GM18511 (cell line): ENCODE results near the gene CACNA2D3.

Source experiments
- ATAC-seq: cut with Tn5 transposase; IDR thresholded peaks from one replicate; pipeline ENCODE4 v1.9.1; 2021; ENCODE audit warnings: mild to moderate bottlenecking, moderate library complexity; ENCODE audit not compliant: unreplicated experiment

The CACNA2D3 gene

DNA sequence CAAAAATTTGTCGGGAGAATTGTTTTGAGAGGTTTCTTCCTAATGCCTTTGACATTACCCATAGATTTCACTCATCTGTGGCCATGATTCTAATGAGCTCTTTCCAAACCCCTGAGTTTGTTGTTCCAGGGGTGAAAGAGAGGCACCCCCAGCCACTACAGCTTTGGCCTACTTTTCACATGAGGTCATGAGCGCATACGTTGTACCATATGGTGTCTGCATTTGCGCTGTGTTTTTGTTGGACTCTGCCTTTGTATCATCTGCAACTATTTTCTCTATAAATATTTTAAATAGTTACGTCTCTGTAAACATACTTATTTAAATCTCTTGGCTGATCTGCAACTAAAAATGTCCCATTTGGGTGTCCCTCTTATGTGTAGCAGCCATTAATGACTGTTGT, 697.6 kb downstream of the CACNA2D3 start:
- no peak for ATAC-seq

DNA sequence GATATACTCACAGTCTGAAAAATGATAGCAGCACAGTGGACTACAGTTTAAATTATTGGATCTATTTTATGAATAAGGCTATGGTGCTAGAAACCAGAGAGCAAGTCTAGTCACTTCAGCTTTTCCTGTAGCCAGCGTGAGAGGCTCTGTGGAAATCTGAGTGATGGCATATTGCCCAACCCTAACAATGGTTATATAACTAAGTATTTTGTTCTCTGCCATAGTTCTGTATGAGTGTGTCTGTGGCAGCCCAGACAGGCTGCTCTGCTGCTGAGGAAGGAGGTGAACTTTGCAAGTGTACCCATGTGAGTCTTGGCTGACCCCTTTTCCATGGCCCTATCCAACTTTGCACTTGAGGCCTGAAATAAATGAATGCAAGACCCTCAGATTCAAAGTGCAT, 699.9 kb downstream of the CACNA2D3 start:
- ATAC-seq: no peak

DNA sequence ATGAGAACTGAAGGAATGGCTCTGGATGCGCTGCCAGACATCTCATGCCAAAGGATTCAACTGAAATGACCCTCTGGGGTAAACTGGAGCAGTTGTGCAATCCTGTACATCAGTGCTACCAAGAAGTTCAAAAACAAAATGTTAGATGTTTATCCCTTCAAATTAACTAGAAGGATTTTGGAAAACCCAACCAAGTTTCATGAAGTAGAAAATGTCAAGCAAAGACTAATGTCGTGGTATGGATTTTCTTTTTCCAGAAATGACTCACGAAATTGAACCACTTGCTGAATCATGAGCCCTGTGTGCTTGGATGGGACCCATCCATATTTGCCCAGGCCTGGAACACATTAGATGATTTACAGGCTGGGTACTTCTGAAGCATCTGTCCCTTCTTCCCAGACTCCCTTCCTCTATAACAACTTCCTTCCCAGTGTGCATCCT, 703.9 kb downstream of the CACNA2D3 start:
- ATAC-seq: no peak

DNA sequence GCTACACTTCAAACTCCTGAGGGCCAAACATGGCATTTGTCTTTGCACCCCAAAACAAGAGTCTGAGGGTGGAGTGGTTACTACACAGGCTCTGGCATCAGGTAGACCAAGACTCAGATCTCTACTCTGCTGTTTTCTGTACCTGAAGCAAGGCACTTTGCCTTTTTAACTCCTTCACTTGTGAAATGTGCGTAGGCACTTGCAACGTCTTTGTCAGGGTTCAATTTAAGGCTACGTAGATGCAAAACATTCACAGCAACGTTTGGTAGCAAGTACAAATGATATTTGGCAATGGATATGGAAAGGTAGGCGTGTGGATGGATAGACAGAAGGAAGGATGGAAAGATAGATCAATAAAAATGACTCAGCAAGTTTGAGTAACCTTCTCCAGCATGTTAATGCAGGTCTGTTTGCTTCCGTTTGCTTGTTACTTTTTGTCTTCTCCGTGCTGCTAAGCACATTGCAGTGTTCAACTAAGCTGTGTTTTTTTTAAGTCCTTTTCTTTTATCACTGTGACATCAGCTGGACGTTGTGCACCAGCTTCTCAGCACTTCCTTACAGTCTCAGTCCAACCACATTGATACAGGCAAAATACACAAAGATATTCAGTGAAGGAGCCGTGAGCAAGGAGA, 704.8 kb downstream of the CACNA2D3 start:
- ATAC-seq: no peak

DNA sequence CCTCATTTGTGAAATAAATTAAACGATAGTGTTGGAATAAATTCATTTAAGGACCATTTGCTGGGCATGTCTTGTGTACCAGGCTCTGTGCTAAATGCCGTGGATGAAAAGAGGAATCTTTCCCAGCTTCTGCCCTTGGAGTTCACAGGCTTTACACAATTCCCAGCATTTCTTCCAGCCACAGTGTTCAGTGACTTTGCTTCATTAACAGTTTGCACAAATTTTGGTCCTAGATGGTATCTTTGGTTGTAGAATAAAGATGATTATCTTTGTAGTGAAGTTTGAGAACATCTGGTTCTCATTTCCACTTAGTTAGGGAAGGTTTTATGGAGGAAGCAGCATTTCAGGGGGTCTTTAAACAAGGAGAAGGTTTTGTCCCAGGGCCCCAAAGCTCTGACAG, 705.4 kb downstream of the CACNA2D3 start:
- ATAC-seq: no peak

DNA sequence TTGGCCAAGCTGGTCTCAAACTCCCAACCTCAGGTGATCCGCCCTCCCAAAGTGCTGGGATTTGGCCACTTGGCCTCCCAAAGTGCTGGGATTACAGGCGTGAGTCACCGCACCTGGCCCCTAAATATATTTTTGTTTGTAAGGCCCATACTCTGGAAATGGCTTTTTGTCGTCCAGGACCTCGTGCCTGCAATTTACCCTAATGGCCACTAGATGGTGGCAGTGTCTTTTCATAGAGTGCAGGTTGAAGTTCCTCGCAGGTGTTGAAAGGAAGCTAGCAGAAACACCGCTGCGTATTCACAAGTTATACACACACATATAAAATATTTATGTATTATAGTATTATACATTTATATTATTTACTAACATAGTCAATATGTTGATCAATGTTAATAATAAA, 708.3 kb downstream of the CACNA2D3 start:
- ATAC-seq: no peak

DNA sequence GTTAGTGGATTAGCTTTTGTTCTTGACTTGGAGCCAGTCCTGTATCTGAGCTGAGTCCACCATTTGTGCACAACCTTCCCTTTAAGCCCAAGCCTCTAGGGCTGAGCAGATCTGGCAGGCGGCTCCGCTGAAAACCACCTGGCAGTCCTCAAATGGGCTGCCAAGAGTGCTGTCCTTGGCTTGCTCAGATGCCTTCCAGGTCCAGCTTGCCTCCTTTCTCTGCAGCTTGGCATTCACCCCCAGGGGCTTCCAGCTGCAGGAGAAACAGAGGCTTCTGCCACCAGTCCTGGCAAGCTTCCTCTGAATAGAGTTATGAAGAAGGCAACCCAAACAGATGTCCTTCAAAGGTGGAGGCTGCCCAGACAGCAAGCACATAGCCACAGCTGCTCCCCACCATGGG, 708.8 kb downstream of the CACNA2D3 start:
- ATAC-seq: no peak

DNA sequence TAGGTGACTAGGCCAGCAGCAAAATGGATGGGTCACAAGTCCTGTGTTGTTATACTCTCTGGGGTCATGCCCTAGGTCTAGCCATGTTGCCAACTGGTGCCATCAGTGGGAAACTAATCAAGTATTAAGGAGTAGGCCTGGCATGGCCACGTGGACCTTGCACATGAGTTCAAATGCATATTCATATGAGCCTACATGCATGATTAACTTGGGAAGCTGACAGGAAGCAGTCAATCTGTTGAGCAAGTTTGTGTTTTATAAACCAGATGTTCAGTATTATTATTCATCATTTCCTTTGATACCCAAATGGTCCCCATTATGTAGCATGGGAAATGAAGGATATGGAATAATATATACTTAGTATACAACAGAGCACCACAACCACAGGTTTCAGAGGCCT, 710.5 kb downstream of the CACNA2D3 start:
- no peak for ATAC-seq

DNA sequence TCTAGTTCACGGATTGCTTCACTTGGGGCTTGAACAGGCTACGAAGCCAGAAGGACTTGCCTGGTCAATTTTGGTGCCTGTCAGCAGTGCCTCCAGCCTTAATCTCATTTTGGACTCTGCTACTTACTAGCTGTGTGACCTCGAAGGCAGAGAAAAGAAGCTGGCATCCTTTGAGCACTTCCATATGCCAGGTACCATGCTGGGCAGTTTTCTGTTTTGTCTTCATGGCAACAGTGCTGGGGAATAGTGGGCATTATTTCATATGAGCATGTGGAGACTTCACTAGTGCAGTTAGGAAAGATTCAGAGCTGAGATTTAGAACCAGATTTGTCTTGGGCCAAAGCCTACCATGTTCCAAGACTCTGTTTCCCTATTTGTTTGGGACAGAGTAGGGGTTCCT, 713.3 kb downstream of the CACNA2D3 start:
- ATAC-seq: no peak

DNA sequence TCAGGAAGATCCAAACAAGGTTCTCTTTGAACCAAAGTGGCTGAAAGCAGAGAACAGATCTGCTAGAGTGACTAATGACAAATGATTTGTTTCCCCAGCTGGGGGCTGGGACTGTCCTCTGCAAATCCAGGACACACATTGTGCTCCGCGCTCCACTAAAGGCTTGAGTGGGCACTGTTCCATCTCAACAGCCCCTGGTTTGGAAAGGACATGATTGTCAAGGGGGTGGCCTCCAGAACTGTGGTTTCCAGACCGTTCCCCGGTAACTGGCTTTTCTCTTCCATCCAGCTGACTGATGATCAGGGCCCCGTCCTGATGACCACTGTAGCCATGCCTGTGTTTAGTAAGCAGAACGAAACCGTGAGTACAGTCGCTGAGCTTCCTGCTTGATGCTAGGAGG, 714.5 kb downstream of the CACNA2D3 start:
- no peak for ATAC-seq

DNA sequence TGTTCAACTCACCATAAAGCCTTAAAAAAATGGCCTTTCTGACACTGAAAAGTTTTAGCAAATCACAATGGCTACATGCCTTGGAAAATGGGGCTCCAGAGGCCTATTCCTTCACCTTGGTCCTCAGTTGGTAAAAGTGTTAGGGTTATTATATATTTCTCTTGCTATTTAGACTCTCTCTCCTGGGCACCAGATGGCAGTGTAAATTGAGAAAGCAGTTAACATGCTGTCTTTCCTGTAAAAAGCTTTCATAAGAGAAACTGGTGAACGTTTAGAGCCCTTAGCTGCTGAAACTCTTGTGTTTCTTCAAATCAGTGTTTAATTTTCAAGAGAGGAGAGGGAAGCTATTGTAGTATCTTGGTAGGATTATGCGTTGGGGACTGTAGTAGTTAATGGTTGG, 715.6 kb downstream of the CACNA2D3 start:
- no peak for ATAC-seq

DNA sequence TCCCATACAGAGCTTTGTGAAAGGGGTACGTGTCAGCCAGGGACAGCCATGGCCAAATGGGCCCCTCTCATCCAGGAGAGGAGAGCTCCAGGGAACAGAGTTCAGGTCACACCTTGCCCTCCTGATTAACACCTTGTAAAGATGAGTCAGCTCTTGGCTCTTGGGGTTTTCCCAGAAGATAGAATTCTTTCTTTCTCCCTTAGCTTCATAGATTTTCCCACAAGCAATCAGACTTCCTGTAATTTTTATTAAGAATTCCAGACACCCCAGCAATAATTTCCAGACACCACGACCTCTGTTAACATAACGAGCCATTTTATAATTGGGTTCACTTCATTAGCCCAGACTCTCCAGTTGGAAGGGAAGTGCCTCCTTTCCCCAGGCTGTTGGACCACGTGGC, 719.1 kb downstream of the CACNA2D3 start:
- ATAC-seq: no peak

DNA sequence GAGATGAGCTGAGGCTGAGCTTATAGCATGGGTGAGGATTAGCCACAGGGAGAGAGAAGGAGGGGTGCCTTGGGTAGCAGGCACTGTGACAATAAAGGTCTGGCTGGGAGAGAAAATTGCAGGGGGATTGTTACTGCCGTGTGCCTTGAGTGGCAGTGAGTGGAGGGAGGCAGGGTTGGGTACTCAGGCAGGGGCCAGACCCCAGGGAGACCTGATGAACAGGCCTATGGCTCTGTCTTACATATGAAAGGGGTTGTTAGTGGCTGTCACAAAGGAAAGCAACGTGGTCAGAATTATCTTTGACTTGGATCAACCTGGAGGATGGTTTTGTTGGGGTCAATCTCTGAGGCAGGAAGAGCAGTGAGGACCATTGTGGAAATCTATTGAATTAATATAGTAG, 721.0 kb downstream of the CACNA2D3 start:
- no peak for ATAC-seq

DNA sequence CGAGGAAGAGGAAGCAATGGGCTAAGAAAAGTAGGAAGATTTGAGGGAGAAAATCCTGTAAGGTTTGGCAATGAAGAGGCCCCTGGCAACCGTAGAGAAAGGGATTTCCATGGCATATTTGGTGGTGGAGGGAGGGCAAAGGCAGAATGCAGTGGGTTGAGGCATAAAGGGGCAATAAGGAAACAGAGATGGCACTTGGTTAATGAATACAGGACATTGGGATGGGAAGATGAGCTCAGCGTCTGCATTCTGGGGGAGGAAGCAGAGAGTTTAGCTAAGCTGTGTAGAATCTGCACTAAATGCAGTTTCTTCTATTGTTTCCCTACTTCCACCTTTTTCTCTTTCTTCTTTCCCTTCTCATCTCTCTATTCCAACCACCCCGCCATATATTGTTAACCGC, 721.9 kb downstream of the CACNA2D3 start:
- ATAC-seq: no peak

DNA sequence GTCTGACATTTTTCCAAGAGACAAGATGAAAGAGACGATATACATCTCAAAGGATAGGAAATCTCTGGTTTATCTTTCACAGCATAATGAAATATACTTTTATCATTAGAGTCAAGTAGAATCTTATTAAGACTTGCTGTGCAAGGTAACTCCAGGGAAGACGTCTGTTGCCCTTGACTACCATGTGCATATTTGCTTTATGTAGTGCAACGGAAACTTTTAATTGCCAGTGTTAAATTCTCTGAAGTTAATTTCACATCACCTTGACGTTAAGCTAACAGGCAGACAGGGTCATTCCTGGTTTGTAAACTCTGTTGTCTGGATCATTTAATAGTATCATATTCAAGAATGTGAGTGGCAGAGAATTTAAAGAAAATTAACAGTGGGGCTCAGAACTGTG, 722.7 kb downstream of the CACNA2D3 start:
- no peak for ATAC-seq

DNA sequence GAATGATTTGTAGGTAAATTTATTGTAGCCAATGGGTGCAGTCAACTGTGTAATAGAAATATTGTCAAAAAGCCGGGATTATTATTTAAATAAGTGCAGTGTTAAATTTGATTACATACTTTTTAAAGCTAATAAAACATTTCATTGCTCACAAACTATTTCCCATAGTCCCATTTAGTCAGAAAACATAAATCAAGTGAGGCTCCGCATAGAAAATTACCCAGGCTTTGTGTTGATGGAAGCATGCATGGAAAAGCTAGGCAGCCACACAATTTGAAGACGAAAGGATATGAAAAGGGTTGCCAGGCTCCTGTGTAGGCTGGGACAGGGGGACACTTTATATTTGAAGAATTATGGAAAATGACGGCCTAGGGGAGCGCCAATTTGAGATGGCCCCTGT, 723.2 kb downstream of the CACNA2D3 start:
- no peak for ATAC-seq

DNA sequence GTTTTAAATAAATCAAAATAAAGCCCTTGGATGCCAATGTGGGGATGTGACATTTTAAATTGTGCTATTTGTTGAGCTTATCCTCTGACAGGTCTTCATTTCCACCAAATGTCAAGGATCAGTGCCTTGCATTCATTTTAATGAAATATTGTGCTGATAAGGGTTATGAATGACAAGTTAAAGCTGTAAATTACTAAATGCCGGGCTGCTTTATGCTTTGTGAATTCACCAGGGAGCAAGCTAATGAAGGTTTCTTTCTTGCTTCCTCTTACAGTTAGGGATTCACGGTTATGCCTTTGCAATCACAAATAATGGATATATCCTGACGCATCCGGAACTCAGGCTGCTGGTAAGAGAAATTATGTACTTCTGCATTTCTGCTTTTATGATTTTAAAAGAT, 723.8 kb downstream of the CACNA2D3 start:
- ATAC-seq: no peak

DNA sequence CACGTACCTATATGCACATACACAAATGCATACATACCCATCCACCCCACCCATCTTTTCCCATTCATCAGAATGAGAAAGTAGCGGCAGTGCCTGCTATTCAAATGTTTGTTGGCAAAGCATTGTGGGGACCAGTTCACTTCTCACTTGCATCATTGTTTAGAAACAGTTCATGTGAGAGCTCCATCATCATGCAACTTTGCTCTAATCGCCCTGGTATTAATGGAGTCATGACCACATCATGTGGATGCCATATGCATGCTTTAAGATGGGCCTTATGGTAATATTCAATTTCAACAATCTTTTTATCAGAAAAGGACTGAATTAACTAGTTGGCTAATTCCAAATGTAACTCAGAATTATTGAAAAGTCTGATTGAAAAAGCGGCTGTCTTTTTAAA, 725.0 kb downstream of the CACNA2D3 start:
- no peak for ATAC-seq

DNA sequence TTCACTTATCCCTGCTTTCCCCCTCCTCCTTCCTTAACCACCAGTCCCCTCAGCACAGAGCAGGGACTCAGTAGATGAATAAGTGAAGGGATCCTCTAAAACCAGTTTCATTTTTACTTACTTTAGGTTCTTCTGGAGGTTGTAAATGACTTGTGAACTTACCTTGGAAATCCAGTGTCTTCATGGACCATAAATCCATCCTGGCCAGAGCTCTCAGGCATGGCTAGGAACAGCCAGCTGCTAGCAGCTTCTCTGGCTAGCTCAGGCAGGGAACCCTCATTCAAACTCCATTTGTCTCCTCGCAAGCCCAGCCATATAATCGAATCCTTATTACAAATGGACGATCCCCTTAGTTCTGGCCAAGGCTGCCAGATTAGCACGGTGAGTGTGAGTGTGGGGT, 727.0 kb downstream of the CACNA2D3 start:
- ATAC-seq: no peak

DNA sequence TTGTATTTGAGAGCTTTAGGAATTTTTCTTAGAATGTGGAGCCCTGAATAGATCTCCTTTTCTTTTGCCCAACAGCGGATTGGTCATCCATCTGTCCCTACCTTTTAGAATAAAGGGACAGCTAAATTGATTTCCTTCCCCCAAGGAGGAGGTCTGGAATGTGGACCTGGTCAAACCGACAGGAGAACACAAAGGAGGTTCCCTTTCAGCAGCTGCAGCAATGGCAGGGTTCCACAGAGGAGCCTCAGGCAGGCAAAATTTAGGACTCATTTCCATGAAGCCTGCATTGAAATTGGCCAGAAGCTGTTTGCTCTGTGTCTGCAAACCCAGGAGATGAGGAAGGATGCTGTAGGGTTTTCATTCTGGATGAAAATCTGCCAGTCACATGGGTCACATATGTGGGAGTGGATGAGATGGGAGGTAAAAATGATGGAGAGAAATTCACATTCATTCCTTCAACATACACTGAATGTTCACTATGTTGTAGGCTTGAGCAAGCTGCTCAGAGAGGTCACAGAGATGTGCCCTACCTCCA, 728.2 kb downstream of the CACNA2D3 start:
- no peak for ATAC-seq

DNA sequence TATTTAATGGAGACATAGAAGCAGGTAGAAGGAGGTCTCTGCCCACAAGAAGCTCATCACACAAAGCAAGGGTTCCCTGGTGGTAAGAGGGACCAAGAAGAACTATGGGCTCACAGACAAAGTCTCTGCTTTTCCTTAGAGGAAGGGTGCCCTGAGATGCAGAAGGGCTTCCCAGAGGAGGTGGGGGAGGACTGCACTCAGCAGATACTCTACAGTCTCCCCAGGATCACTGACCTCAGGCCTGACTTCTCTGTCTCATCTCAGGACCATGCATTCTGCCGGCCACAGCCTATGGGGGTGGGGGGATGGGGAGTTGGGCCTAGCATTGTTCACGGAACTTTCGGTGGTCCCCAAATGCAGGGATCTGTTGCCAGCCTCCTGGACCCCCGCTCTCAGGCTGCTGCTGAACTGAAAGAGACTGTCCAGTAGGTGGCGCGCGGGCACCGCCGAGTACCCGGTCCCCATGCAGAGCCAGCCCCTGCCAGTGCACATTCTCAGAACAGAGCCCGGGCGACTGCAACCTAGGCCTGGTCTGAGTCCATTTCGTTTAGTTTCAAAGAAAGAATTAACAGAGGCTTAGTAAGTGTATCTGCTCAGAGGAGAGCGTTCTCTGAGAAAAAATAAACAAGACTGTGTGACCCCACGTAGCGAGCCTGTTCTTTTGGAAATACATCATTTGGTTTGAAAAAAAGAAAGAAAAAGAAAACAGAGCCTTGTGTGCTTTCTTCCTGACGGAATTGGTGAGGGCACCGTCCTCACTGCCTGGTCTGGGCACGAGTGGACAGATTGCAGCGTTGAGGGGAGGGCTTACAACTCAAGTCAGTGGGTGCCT, 731.4 kb downstream of the CACNA2D3 start:
- peak; percentile 83 for ATAC-seq

DNA sequence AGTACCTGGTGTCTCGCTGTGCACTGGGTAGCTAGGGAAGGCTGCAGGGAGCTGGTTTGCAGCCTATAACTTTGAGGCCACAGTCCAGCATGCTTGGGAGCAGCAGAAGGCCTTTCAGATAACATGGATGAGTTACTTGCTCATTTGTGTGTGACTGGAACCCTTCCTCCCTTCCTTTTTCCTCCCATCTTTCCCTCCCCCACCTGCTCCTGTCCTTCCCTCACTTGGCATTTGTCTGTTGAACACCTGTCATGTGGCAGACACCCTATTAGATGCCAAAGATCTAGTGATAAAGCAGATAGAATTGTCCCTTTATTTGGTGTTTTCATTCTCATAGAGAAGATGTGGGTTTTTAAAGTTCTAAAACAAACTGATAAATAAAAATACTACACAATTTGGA, 733.9 kb downstream of the CACNA2D3 start:
- ATAC-seq: no peak
